Renal cortex interstitium (tissue), 11 donors: ENCODE measurements around the gene MACROD1. TPM values are rescaled to one million over a fixed set of nuclear protein-coding genes. Genes with fewer than 3 reads are reported as not detected.

Experiments
- DNase-seq, 11 donors: peaks; one replicate each; pipeline ENCODE4 v3.0.0-alpha.2; 2013; ENCODE audit warnings: low read depth in 9 of 11, low spot score in 4 of 11; ENCODE audit errors: extremely low read depth in 1 of 11
- polyA plus RNA-seq, 3 donors: library from polyadenylated mRNA; unstranded; fragments of 120-200 nt; gene quantifications; one replicate each; pipeline ENCODE4 v1.2.1, GENCODE V29; 2013; ENCODE audit not compliant: insufficient read length in 3 of 3

Gene MACROD1
- polyA plus RNA-seq, 3 donors = 13.4 to 19.5 (median 17.8) TPM

DNA sequence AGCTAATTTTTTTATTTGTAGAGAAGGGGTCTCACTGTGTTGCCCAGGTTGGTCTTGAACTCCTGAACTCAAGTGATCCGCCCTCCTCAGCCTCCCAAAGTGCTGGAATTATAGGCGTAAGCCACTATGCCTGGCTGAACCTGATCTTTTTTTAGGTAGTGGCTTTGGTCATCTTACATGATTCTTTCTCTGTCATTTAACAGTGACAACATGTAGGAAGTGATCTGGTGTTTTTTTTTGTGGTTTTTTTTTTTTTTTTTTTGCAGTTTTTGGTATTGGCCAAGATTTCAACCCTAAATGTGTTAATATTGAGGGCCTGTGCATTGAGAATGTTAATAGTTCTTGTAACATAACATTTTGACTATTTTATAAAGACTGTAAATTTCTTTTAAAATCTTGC lies 32.6 kb upstream of the MACROD1 start:
- no peak for DNase-seq

DNA sequence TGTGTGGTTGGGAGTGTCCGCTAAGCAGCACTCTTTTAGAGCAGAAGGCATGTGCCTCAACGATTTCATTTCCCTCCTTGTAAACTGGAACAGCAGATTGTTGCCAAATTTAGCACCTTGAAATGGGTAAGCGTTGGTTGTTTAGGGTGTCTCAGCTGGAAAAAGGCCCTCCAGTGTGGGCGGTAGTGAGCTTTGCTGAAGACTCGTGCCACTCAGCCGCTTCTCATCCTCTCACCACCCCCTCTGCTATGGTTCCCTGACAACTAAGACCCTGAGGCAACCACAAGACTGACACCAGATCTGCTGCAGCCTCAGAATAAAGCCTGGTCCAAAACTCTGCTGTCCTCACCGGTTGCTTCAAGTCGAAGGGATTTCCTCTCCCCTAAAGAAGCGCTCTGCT lies 30.7 kb upstream of the MACROD1 start:
- DNase-seq = no peak

- no peak for DNase-seq
Measured at GRCh38 chr11:64192434-64192833, 26.5 kb upstream of the MACROD1 start.

DNA sequence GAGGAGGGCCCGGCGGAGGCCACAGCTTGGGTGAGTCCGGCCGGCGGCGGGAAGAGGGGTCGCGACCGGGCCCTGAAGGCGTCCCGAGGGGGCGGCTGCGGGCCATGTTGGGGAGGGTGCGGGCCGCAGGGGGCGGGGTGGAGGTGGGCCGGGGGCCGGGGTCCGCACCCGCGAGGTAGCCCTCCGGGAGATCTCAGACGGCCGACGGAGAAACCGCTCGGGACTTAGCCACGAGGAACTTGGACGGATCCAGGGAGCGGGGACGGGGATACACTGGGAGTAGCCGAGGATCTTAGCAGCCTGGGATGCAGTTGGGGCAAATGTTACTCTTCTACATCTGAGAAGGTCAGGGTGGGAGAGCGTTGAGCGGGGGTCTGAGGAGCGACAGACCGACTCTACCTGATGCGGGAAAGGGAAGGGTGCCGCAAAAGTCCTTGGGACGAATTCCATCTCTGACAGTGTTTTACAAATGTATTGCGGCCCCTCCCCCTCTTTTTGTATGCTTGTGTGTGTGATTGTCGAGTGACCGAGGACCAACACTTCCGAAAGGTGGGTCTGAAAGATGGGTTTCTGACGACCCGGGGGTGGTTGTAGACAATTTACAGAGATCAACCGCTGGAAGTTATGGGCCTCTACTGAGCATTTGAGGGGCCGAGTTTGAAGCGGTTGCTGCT lies 20.7 kb upstream of the MACROD1 start:
- DNase-seq = no peak

- DNase-seq = peak; percentile 99 to 100 (median 100)
Measured at GRCh38 chr11:64185693-64186491, 20.0 kb upstream of the MACROD1 start, which contains the start of gene STIP1. TSS of gene STIP1 (plus strand) at chr11:64186171. CDS start at chr11:64186262, 91 bp downstream.

DNA sequence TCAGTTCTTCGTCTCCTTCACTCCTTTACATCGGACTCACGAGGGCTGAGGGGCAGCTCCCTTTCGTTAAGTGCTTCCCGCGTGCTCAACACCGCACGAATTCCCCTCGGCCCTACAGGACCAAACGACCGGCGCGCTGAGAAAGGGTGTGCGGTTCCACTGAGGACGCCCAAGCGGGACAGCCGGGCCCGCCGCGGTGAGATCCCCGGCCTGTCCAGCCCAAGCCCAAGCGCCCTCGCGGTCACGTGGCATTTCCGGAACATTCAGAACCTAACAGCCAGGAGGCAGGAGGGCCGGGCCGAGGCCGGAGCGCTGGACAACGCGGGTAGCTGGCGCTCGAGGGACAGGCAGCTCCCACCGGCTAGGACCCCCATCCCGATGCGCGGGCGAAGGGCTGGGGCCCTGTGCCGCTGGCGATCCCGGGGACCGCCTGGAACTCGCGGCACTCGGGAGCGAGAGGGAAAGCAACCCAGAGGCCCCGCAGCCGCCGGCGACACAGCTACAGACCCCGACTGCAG lies 19.3 kb upstream of the MACROD1 start:
- DNase-seq = peak in 7 of 11 donors; percentile 61 to 76 (median 73)

DNA sequence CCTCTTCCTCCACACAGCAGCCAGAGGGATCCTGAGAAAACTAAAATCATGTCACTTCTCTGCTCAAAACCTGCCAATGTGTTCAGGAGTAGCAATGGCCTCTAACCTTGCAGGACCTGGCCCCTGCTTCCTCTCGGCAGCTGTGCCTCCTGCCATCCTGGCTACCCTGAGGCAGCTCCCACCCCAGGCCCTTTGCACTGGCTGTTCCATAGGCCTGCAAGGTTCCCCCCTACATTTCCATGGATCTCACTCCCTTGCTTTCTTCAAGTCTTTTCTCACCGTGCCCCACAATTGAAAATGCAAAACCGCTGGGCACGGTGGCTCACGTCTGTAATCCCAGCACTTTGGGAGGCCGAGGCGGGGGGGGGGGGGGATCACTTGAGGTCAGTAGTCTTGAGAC lies 18.0 kb upstream of the MACROD1 start:
- no peak for DNase-seq

DNA sequence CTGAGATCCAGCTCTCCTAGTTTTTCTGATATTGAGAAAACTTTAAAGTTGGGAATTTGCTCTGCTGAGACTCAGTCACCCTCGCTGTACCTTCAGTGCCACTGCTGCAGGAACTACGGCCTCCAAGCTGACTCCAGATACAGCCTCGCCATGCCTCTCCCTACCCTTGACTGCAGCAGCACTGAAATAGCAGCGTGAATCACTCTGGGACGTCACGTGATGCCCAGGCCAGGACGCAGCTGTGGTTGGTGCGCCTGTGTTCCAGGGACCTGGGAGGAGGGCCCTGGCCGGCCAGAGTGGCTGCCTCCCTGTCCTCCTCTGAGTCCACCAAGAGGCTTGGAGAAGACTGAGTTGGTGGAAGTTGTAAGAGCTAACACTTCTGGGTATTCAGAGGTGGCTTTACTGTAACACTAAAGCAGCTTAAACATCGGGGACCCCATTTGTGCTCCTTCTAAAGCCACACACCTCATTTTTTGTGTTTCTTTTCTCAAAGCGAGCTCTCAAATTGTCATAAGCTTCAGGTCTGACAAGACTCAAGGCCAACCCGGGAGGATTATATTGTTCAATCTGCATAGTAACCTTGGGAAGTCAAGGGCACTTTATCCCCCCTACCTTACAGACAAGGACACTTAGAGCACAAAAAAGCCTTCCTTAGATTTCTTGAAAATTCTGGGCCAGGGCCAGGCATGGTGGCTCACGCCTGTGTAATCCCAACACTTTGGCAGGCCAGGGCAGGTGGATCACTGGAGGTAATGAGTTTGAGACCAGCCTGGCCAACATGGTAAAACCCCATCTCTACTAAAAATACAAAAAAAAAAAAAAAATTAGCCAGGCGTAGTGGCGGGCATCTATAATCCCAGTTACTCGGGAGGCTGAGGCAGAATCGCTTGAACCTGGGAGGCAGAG lies 15.8 kb upstream of the MACROD1 start:
- peak in 9 of 11 donors; percentile 50 to 84 (median 71) for DNase-seq

DNA sequence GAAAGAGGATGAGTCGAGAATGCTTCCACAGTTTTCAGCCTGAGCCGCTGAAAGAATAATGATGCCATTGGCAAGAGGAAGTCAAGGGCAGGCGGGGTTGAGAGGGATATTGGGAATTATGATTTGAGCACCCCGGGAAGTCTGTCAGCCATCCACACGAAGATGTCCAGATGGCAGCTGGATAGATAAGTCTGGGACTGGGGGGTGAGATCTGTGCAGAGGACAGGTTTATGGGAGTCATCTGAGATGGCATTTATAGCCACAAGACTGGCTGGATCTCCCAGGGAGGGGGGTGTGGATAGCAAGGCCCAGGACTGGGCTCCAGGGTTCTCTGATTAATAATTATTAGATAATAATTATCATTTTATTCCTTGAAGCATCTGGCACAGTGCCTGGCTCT lies 15.0 kb upstream of the MACROD1 start:
- no peak for DNase-seq

DNA sequence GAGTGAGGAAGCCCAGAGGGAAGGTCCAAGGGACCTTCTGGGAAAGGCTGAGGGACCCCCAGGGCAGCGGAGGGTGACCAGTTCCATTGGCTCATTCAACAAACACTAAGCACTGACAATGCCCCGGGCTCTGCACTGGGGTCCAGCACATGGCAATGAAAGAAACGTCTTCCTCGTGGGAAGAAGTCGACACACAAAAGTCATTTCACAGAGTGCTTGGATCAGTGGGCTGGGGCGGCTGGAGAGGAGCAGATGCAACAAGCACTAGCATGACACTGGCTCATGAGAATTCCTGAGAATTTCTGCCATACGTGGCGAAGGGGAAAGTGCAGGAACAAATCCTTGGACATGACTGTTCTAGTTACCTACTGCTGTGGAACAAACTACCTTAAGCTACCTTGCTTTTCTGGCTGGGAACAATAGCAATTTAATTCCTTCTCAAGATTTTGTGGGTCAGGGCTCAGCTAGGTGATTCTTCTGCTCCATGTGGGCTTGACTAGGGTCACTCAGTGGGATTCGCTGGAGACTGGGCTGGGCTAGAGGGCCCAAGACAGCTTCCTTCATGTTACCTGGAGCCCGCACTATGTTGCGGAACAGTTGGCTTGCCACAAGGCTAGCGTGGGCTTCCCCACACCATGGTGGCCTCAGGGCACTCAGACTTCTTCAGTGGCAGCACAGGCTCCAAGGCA lies 13.2 kb upstream of the MACROD1 start:
- DNase-seq = no peak

- DNase-seq = no peak
Measured at GRCh38 chr11:64178203-64178602, 12.3 kb upstream of the MACROD1 start.

GRCh38 chr11:64176751-64177150 lies 10.8 kb upstream of the MACROD1 start:
- DNase-seq = no peak

DNA sequence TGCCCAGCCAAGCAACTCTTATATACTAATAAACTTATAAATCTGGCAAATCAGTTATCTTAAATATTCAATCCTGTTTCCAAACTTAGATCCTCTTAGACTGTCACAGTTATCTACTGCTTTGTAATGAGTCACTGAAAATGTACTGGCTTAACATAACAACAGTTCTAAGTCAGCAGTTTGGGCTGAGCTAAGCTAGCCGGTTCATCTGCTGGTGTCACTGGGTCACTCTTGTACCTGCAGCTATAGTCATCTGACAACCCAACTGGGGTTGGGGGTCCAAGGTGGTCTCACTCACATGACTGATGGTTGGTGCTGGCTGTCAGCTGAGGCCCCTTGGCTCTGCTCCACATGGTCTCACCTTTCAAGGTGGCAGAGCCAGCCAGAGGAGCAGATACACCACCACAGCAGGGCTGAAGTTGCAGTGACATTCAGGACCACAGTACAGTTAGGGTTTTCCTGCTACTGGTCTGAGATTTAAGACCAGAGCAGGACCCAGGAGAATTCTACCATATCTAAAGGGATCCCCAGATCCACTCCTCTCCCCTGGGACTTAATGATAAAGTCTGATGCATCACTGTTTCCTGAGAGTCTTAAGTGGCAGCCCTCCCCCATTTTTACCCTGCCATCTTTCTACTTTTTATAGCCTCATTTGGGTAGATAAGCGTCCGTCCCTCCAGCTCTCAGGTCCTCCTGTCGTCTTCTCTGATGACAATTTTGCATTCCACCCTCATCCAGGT lies 7.9 kb upstream of the MACROD1 start:
- no peak for DNase-seq

- no peak for DNase-seq
Measured at GRCh38 chr11:64170419-64170818, 4.5 kb upstream of the MACROD1 start.

DNA sequence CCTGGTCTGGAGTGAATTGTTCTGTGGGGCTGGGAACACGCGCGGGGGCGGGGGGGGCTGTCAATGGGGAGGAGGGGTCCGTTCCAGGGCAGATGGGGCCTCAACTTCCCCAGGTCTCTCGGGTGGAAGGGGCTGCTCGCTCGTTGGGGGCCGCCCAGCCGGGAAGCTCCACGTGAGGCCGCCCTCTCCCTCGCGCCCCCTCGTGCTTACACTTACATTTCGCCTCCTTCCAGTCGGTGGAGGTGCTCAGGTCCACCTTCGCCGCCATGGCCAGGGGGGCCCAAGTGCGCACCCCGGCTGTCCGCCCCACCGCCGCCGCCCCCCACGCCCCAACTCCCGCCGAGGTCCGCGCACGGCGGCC lies 452 bp downstream of the MACROD1 start:
- DNase-seq = no peak

DNA sequence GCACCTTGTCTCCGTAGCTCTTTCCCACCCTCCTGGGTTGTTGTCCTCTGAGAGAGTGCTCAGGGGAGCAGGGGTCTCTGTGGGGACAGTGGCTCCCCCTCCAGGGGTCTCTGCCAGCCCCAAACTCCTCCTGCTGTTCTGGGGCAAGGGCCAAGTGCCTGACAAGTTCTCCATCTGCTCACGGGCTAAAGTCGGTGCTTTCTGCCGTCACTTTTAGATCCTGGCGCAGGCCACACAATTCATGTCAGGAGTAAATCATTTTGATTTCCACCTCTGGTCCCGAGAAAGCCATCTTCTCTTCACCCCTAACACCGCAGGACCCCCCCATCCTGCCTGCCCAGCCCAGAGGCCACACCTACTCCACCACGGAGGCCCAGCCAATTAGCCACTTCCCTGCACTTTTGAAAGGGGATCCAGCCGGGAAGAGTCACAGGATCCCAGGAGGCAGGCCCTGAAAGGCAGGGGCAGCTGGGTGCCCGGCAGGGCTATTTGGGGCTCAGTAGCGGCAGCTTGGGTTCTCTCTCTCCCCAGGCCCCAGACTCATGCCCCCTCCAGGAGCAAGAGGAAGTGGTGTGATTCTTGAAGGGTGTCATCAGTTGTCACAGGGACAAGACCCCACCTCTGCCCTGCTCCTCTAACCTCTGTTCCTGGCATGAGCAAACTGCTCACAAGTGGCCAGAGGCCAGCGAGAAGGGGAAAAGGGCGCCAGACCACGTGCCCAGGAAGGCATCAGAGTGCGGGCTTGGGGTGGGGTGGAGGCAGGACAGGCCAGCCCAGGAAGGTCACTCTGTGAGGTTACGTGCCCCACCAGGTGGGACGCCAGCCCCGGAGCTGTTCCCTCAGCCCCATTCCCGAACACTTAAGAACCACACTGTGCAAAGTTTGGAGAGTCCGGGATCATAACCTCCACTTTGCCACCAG lies 1.3 kb downstream of the MACROD1 start:
- DNase-seq = no peak

DNA sequence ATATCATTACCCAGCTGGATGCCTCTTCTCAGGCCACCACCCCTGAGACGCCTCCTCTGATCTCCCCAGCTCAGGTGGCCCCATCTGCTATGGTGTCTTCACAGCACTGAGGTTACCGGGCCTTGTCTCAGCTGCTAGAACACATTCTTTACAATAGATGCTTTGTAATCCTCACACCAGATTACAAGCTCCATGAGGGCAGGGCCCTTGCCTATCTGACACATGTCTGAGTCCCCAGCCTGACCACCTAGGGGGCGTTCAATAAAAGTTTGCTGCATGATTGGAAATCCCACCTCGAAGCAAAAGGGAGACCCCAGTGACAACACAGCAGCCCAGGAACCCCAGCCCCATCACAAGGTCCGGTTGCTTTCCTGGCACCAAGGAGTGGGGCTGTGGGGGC lies 2.0 kb downstream of the MACROD1 start:
- no peak for DNase-seq
